Colonic mucosa (tissue), 4 donors: ENCODE measurements around the gene DAZAP1. TPM values are rescaled to one million over a fixed set of nuclear protein-coding genes. Genes with fewer than 3 reads are reported as not detected.

Experiments
- DNase-seq: peaks from one replicate; pipeline ENCODE4 v3.0.0-alpha.2; 2020
- H3K27ac ChIP-seq: fragments of 200-600 bp; one replicate; pipeline ENCODE4 v1.8.0; 2021
- H3K27me3 ChIP-seq: fragments of 200-600 bp; one replicate; pipeline ENCODE4 v1.8.0; 2021
- H3K36me3 ChIP-seq: fragments of 200-600 bp; one replicate; pipeline ENCODE4 v1.8.0; 2021
- H3K4me1 ChIP-seq: fragments of 200-600 bp; one replicate; pipeline ENCODE4 v1.8.0; 2021; ENCODE audit warnings: mild to moderate bottlenecking
- H3K4me3 ChIP-seq: fragments of 200-600 bp; one replicate; pipeline ENCODE4 v1.8.0; 2021
- H3K9ac ChIP-seq, 2 donors: one replicate each; pipeline ENCODE4 v1.7.0; 2013; ENCODE audit warnings: control low read depth in 2 of 2, low read depth in 2 of 2, low read length in 2 of 2
- H3K9me3 ChIP-seq: fragments of 200-600 bp; one replicate; pipeline ENCODE4 v1.8.0; 2021
- CTCF ChIP-seq: fragments of 200-600 bp; IDR thresholded peaks from one replicate; pipeline ENCODE4 v1.8.0; 2022; ENCODE audit warnings: antibody characterized with exemption, mild to moderate bottlenecking
- intact Hi-C: fragments of 100-400 bp; cut with DNase I; formaldehyde crosslinking; loops from one replicate; pipeline ENCODE4 v1.14.1; 2022
- total RNA-seq, 2 donors: library from RNA; stranded (reverse); fragmentation: NEBNext Ultra II Directional in 1 of 2; extraction: Animal tissue kit (Norgen Biotek cat#: 25700) in 1 of 2; gene quantifications; one replicate each; pipeline ENCODE4 v1.2.1, GENCODE V29; 2021
- donor health status: healthy.
- donor health status: DM: no; HTN: no; CAD: no.
- donor health status: DM: no; HTN: no; CAD: no.

DAZAP1 gene
- total RNA-seq, 2 donors from 2014 or later, result 92.9 to 210 TPM

GRCh38 chr19:1388637-1389026 lies 18.8 kb upstream of the DAZAP1 start:
- no peaks in the 10 kb centered on the region for H3K9me3 ChIP-seq
- no peak overlapping the region for H3K9ac ChIP-seq
- intact Hi-C loops, result no loop called here
- peaks cover 8% of the 10 kb centered on the region for H3K36me3 ChIP-seq
- peaks cover 6% of the 10 kb centered on the region for H3K4me1 ChIP-seq
- no peak for TF ChIP-seq CTCF
- no peak overlapping the region for H3K4me3 ChIP-seq
- no peaks in the 10 kb centered on the region for H3K27me3 ChIP-seq
- no peak for DNase-seq
- no peak overlapping the region for H3K27ac ChIP-seq

- Histone ChIP-seq H3K36me3 (peaks cover 8% of the 10 kb centered on the region), H3K27ac (no peak overlapping the region), H3K9ac (no peak overlapping the region), H3K4me3 (no peak overlapping the region), H3K4me1 (peaks cover 6% of the 10 kb centered on the region), H3K27me3 (no peaks in the 10 kb centered on the region), H3K9me3 (no peaks in the 10 kb centered on the region)
- no peak for DNase-seq
- TF ChIP-seq CTCF, result no peak
- intact Hi-C loops, result no loop called here
Measured at GRCh38 chr19:1389033-1389940, 18.1 kb upstream of the DAZAP1 start.

- TF ChIP-seq CTCF, result no peak
- Histone ChIP-seq H3K36me3 (peaks cover 8% of the 10 kb centered on the region), H3K9ac (no peak overlapping the region), H3K27ac (no peak overlapping the region), H3K9me3 (no peaks in the 10 kb centered on the region), H3K4me1 (no peaks in the 10 kb centered on the region), H3K27me3 (no peaks in the 10 kb centered on the region), H3K4me3 (no peak overlapping the region)
- intact Hi-C loops, result no loop called here
- no peak for DNase-seq
Measured at GRCh38 chr19:1390890-1391423, 16.4 kb upstream of the DAZAP1 start.

- H3K36me3 ChIP-seq, result peaks cover 8% of the 10 kb centered on the region
- intact Hi-C loops, result no loop called here
- DNase-seq, result no peak
Measured at GRCh38 chr19:1392407-1392806, 15.0 kb upstream of the DAZAP1 start.

GRCh38 chr19:1392939-1393530 lies 14.4 kb upstream of the DAZAP1 start:
- H3K36me3 ChIP-seq, result peaks cover 8% of the 10 kb centered on the region
- H3K9me3 ChIP-seq, result no peaks in the 10 kb centered on the region
- DNase-seq, result no peak
- H3K9ac ChIP-seq, result no peak overlapping the region
- intact Hi-C loops, result no loop called here
- no peak overlapping the region for H3K4me3 ChIP-seq
- TF ChIP-seq CTCF, result no peak
- no peaks in the 10 kb centered on the region for H3K27me3 ChIP-seq
- peaks cover 3% of the 10 kb centered on the region for H3K4me1 ChIP-seq
- H3K27ac ChIP-seq, result no peak overlapping the region

More at GRCh38 chr19:1392407-1392806, 15.0 kb upstream of the DAZAP1 start:
- Histone ChIP-seq H3K27me3 (no peaks in the 10 kb centered on the region), H3K9me3 (no peaks in the 10 kb centered on the region), H3K4me1 (peaks cover 3% of the 10 kb centered on the region), H3K27ac (no peak overlapping the region), H3K9ac (no peak overlapping the region), H3K4me3 (no peak overlapping the region)
- TF ChIP-seq CTCF, result no peak
